PC-9 (cell line): ENCODE measurements around the gene SLC12A9.

Source experiments
- CTCF ChIP-seq: fragments of 200-600 bp; sonication (generic); conservative IDR thresholded peaks from 2 replicates; pipeline ENCODE4 v1.6.1; 2017; ENCODE audit warnings: mixed run types, antibody characterized with exemption, mild to moderate bottlenecking, moderate library complexity
- EZH2 ChIP-seq: fragments of 200-600 bp; sonication (generic); IDR thresholded peaks from 2 replicates; pipeline ENCODE4 v1.8.0; 2017; ENCODE audit warnings: antibody characterized with exemption, low read depth

GRCh38 chr7:100867040-100867775 is 14.7 kb downstream of the SLC12A9 start, which contains the start of gene TRIP6:
- TF ChIP-seq CTCF (no peak), EZH2 (no peak)
